HEK293 (cell line): Measurements from ENCODE around the gene FOXP1.
A peak's percentile ranks its signal among the peaks of the same experiment; 100 is the strongest.

ENCODE experiments used
- CTCF ChIA-PET: fragments of 350-600 bp; formaldehyde crosslinking; extraction: SDS; loops from one replicate; lab custom pipeline; 2021; ENCODE audit warnings: antibody characterized with exemption; lab: Yijun Ruan, JAX
- POLR2A ChIA-PET: fragments of 300-600 bp; formaldehyde crosslinking; extraction: SDS; loops from one replicate; lab custom pipeline; 2020; ENCODE audit warnings: antibody characterized with exemption, inconsistent platforms; lab: Yijun Ruan, JAX
- H3K27ac ChIP-seq: fragments of 200-500 bp; sonication (Bioruptor generic); 2 replicates; pipeline ENCODE4 v1.5.1; 2014; ENCODE audit warnings: low read depth, low read length, control low read depth, inconsistent platforms; ENCODE audit errors: extremely low read depth
- H3K36me3 ChIP-seq, 2 experiments: fragments of 200-500 bp in 1 of 2; sonication (Bioruptor generic) in 1 of 2; 1 replicate in 1 of 2; 2 replicates in 1 of 2; pipeline ENCODE4 v1.5.1; 2014 to 2017; ENCODE audit warnings: inconsistent platforms in 2 of 2, low read length in 2 of 2; ENCODE audit not compliant: control insufficient read depth in 2 of 2, insufficient read depth in 1 of 2
- H3K4me1 ChIP-seq: fragments of 200-500 bp; sonication (Bioruptor generic); 2 replicates; pipeline ENCODE4 v1.5.1; 2014; ENCODE audit warnings: mild to moderate bottlenecking, low read length, inconsistent platforms; ENCODE audit not compliant: control insufficient read depth, insufficient read depth
- H3K4me3 ChIP-seq: 2 replicates; pipeline ENCODE4 v1.5.1; 2011; ENCODE audit warnings: low read depth, mild to moderate bottlenecking, control low read depth, low read length, moderate library complexity
- H3K9me3 ChIP-seq: fragments of 200-500 bp; sonication (Bioruptor generic); 2 replicates; pipeline ENCODE4 v1.5.1; 2014; ENCODE audit warnings: low read depth, low read length, inconsistent platforms; ENCODE audit not compliant: control insufficient read depth, insufficient read depth
- ELK4 ChIP-seq: IDR thresholded peaks from 2 replicates; pipeline ENCODE4 v1.6.1; 2011; ENCODE audit warnings: mild to moderate bottlenecking, low read depth, low read length, borderline replicate concordance
- GLI2 ChIP-seq: fragments of 450-650 bp; formaldehyde crosslinking; IDR thresholded peaks from 2 replicates; pipeline ENCODE4; 2017; ENCODE audit warnings: missing biosample characterization, missing genetic modification characterization, low read depth, borderline replicate concordance
- KLF9 ChIP-seq: fragments of 450-650 bp; formaldehyde crosslinking; IDR thresholded peaks from 2 replicates; pipeline ENCODE4 v1.5.1; 2016; ENCODE audit warnings: missing biosample characterization, missing genetic modification characterization, low read depth
- SP7 ChIP-seq: fragments of 450-650 bp; formaldehyde crosslinking; IDR thresholded peaks from 2 replicates; pipeline ENCODE4 v1.5.1; 2016; ENCODE audit warnings: missing biosample characterization, missing genetic modification characterization
- TRIM28 ChIP-seq: IDR thresholded peaks from 2 replicates; pipeline ENCODE4 v1.6.1; 2011; ENCODE audit warnings: low read length, control low read depth, borderline replicate concordance
- YY1 ChIP-seq: fragments of 450-650 bp; formaldehyde crosslinking; IDR thresholded peaks from 2 replicates; pipeline ENCODE4 v1.5.1; 2018; ENCODE audit warnings: missing biosample characterization, missing genetic modification characterization
- ZBTB1 ChIP-seq: fragments of 450-650 bp; formaldehyde crosslinking; IDR thresholded peaks from 2 replicates; pipeline ENCODE4 v1.5.1; 2016; ENCODE audit warnings: missing biosample characterization, missing genetic modification characterization
- ZNF133 ChIP-seq: fragments of 450-650 bp; formaldehyde crosslinking; IDR thresholded peaks from 2 replicates; pipeline ENCODE4 v1.5.1; 2016; ENCODE audit warnings: missing biosample characterization, missing genetic modification characterization
- ZNF138 ChIP-seq: fragments of 450-650 bp; formaldehyde crosslinking; IDR thresholded peaks from 2 replicates; pipeline ENCODE4 v1.5.1; 2016; ENCODE audit warnings: missing biosample characterization, missing genetic modification characterization, borderline replicate concordance
- ZNF23 ChIP-seq: fragments of 450-650 bp; formaldehyde crosslinking; IDR thresholded peaks from 2 replicates; pipeline ENCODE4 v1.5.1; 2016; ENCODE audit warnings: missing biosample characterization, missing genetic modification characterization, borderline replicate concordance
- ZNF311 ChIP-seq: fragments of 450-650 bp; formaldehyde crosslinking; IDR thresholded peaks from 2 replicates; pipeline ENCODE4 v1.5.1; 2017; ENCODE audit warnings: missing biosample characterization, missing genetic modification characterization, borderline replicate concordance
- ZNF366 ChIP-seq: fragments of 450-650 bp; formaldehyde crosslinking; conservative IDR thresholded peaks from 2 replicates; pipeline ENCODE4 v1.5.1; 2016; ENCODE audit warnings: missing biosample characterization, missing genetic modification characterization
- ZNF629 ChIP-seq: fragments of 450-650 bp; formaldehyde crosslinking; IDR thresholded peaks from 2 replicates; pipeline ENCODE4 v1.5.1; 2017; ENCODE audit warnings: missing biosample characterization, missing genetic modification characterization
- ZNF654 ChIP-seq: fragments of 450-650 bp; formaldehyde crosslinking; IDR thresholded peaks from 2 replicates; pipeline ENCODE4 v1.5.1; 2016; ENCODE audit warnings: low read depth, missing biosample characterization, missing genetic modification characterization
- ZNF76 ChIP-seq: fragments of 450-650 bp; formaldehyde crosslinking; IDR thresholded peaks from 2 replicates; pipeline ENCODE4; 2016; ENCODE audit warnings: low read depth, missing biosample characterization, missing genetic modification characterization, borderline replicate concordance
- ZSCAN30 ChIP-seq: fragments of 450-650 bp; IDR thresholded peaks from 2 replicates; pipeline ENCODE4 v1.5.1; 2018; ENCODE audit warnings: missing biosample characterization, mild to moderate bottlenecking, missing genetic modification characterization, moderate library complexity
- TF ChIP-seq, protein P1 (sequence below): fragments of 450-650 bp; formaldehyde crosslinking; IDR thresholded peaks from 2 replicates; pipeline ENCODE4 v1.5.1; 2016; ENCODE audit warnings: missing biosample characterization, missing genetic modification characterization
- TF ChIP-seq, protein P2 (sequence below): fragments of 450-650 bp; formaldehyde crosslinking; IDR thresholded peaks from 2 replicates; pipeline ENCODE4 v1.5.1; 2016; ENCODE audit warnings: missing biosample characterization, missing genetic modification characterization

Gene FOXP1

DNA sequence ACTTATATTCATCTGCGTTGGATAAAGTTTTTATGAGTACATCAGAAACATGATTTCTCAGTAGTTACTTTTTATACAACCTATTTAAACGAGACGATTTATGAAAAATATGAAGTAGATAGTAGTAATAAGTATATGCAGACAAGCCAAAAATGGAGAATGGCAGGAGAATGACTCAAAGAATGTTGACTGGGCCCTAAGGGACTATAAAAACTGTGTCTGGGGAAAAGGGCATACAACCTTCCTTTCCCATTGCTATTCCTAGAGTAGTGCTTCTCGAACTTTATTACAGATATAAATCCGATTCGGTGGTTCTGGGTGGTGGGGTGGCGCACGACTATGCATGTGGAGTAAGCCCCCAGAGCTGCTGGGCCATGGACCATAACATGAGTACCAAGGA, 558.5 kb downstream of the FOXP1 start:
- TF ChIP-seq, protein P1, sequence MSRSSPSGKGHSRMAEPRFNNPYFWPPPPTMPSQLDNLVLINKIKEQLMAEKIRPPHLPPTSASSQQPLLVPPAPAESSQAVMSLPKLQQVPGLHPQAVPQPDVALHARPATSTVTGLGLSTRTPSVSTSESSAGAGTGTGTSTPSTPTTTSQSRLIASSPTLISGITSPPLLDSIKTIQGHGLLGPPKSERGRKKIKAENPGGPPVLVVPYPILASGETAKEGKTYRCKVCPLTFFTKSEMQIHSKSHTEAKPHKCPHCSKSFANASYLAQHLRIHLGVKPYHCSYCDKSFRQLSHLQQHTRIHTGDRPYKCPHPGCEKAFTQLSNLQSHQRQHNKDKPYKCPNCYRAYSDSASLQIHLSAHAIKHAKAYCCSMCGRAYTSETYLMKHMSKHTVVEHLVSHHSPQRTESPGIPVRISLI (tag by site-specific recombination), result no peak
- TF ChIP-seq KLF9, result no peak
- Histone ChIP-seq H3K9me3 (no peaks in the 10 kb centered on the region), H3K4me1 (no peaks in the 10 kb centered on the region), H3K36me3 (no peaks in the 10 kb centered on the region), H3K27ac (no peak overlapping the region), H3K4me3 (no peak overlapping the region)
- ChIA-PET POLR2A (no interaction called here), CTCF (interaction anchor here (0.6 kb wide), 1 partner anchor 176 kb away, joined by 3 read pairs; no protein-coding TSS in a partner anchor)

GRCh38 chr3:71022551-71023335, 560.8 kb downstream of the FOXP1 start:
- H3K36me3 ChIP-seq, result no peaks in the 10 kb centered on the region
- POLR2A ChIA-PET, result no interaction called here
- CTCF ChIA-PET, result interaction anchor here (0.6 to 1.2 kb wide), 3 partner anchors 40 to 537 kb away, joined by 3 read pairs; no protein-coding TSS in a partner anchor
- no peak for TF ChIP-seq SP7 (tag by site-specific recombination)
- TF ChIP-seq TRIM28, result no peak
- peak; percentile 14; the same call in 1 of the 2 replicates for TF ChIP-seq ZNF654 (tag by site-specific recombination)
- TF ChIP-seq ZNF366 (tag by site-specific recombination), result no peak
- TF ChIP-seq, protein P2, sequence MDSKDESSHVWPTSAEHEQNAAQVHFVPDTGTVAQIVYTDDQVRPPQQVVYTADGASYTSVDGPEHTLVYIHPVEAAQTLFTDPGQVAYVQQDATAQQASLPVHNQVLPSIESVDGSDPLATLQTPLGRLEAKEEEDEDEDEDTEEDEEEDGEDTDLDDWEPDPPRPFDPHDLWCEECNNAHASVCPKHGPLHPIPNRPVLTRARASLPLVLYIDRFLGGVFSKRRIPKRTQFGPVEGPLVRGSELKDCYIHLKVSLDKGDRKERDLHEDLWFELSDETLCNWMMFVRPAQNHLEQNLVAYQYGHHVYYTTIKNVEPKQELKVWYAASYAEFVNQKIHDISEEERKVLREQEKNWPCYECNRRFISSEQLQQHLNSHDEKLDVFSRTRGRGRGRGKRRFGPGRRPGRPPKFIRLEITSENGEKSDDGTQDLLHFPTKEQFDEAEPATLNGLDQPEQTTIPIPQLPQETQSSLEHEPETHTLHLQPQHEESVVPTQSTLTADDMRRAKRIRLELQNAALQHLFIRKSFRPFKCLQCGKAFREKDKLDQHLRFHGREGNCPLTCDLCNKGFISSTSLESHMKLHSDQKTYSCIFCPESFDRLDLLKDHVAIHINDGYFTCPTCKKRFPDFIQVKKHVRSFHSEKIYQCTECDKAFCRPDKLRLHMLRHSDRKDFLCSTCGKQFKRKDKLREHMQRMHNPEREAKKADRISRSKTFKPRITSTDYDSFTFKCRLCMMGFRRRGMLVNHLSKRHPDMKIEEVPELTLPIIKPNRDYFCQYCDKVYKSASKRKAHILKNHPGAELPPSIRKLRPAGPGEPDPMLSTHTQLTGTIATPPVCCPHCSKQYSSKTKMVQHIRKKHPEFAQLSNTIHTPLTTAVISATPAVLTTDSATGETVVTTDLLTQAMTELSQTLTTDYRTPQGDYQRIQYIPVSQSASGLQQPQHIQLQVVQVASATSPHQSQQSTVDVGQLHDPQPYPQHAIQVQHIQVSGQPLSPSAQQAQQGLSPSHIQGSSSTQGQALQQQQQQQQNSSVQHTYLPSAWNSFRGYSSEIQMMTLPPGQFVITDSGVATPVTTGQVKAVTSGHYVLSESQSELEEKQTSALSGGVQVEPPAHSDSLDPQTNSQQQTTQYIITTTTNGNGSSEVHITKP (tag by site-specific recombination), result no peak
- TF ChIP-seq, all 188 proteins: peak for 1
- H3K4me3 ChIP-seq, result no peak overlapping the region
- no peaks in the 10 kb centered on the region for H3K4me1 ChIP-seq
- no peak overlapping the region for H3K27ac ChIP-seq
- H3K9me3 ChIP-seq, result no peaks in the 10 kb centered on the region

DNA sequence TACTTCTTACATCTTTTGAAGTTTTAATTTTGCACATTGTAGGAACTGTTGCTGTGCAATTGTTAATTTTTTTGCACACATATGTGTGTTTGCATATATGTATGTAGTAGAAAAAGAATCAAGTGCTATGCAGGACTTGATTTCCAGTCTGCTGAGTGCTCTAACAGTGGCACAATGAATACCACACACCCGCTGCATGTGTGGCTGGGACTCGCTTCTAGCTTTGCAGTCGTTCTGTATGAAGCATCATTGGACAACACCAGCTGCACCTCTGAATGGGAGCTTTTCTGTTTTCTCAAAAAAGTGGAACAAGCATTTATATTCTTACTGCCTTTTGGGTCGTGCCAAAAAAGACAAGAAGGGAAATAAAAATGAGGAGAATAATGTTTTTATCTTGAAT, 564.7 kb downstream of the FOXP1 start:
- Histone ChIP-seq H3K4me1 (no peaks in the 10 kb centered on the region), H3K36me3 (peaks cover 0 to 13% of the 10 kb centered on the region in 2 experiments; a peak in 1 of 3 replicates), H3K9me3 (no peaks in the 10 kb centered on the region), H3K27ac (no peak overlapping the region), H3K4me3 (no peak overlapping the region)
- no peak for TF ChIP-seq ZBTB1 (tag by site-specific recombination)
- TF ChIP-seq YY1 (tag by site-specific recombination), result no peak
- TF ChIP-seq ZNF133 (tag by site-specific recombination), result no peak
- no peak for TF ChIP-seq ZSCAN30 (tag by site-specific recombination)
- no peak for TF ChIP-seq ZNF23 (tag by site-specific recombination)
- no peak for TF ChIP-seq ZNF138 (tag by site-specific recombination)
- TF ChIP-seq ELK4, result no peak
- no peak for TF ChIP-seq GLI2 (tag by site-specific recombination)
- TF ChIP-seq ZNF311 (tag by site-specific recombination), result no peak
- no peak for TF ChIP-seq ZNF629 (tag by site-specific recombination)
- TF ChIP-seq ZNF76 (tag by site-specific recombination), result no peak
- ChIA-PET CTCF (interaction anchor here (1.3 kb wide), 1 partner anchor 12 kb away, joined by 4 read pairs; no protein-coding TSS in a partner anchor), POLR2A (interaction anchor here (0.5 kb wide), 1 partner anchor 265 kb away, joined by 11 read pairs; no protein-coding TSS in a partner anchor)
